A673 (cell line): ENCODE results near the gene CENPM.

Source experiments
- EZH2 ChIP-seq: fragments of 200-600 bp; sonication (generic); IDR thresholded peaks from 2 replicates; pipeline ENCODE4 v1.6.1; 2017; ENCODE audit warnings: borderline replicate concordance, low read depth, mild to moderate bottlenecking, mixed read lengths, antibody characterized with exemption, low read length; ENCODE audit not compliant: poor library complexity, severe bottlenecking
- TF ChIP-seq, protein P1 (sequence below): fragments of 300-800, 200-600 bp; sonication (generic); conservative IDR thresholded peaks from 2 replicates; pipeline ENCODE4 v1.5.1; 2017; ENCODE audit warnings: low read depth, mild to moderate bottlenecking, antibody characterized with exemption, low read length, moderate library complexity, mixed read lengths

DNA sequence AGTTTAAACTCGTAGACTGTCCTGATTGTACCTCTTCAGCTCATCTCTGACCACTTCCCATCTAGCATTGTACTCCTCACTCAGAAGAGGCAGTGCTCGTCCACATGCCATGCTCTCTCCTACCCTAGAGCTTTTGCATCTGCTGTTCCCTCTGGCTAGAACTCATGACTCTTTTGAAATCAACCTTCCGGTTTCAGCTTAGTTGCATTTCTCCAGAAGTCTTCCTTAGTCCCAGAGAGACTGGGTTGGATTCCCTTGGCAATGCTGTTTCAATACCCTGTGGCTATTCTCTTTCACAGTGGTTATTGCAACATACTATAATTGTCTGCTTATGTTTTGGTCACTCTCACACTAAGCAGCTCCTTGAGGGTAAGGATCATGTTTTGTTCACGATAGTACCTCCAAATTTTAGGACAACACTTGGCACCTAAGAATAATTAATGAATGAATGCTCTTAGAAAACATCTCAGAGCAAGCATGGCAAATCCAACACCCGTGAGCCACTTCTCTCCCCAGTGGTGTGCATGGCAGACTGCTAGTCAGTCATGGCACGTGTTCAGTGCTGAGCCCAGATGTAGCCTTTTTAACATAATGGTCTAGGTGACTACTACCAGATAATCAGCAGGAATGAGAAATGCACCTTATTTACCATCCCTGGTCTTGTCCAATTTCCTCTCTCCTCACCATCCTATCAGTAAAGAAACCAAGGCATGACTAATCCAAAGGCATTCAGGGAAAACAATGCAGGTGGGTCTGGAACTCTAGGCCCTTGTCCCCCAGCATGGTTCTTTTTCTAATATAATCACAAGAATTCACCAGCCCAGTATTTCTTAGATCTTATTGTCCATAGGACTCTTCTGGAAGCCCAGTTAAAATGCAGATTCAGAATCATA, 36.8 kb upstream of the CENPM start:
- TF ChIP-seq, protein P1, sequence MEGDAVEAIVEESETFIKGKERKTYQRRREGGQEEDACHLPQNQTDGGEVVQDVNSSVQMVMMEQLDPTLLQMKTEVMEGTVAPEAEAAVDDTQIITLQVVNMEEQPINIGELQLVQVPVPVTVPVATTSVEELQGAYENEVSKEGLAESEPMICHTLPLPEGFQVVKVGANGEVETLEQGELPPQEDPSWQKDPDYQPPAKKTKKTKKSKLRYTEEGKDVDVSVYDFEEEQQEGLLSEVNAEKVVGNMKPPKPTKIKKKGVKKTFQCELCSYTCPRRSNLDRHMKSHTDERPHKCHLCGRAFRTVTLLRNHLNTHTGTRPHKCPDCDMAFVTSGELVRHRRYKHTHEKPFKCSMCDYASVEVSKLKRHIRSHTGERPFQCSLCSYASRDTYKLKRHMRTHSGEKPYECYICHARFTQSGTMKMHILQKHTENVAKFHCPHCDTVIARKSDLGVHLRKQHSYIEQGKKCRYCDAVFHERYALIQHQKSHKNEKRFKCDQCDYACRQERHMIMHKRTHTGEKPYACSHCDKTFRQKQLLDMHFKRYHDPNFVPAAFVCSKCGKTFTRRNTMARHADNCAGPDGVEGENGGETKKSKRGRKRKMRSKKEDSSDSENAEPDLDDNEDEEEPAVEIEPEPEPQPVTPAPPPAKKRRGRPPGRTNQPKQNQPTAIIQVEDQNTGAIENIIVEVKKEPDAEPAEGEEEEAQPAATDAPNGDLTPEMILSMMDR, result no peak
- TF ChIP-seq EZH2, result no peak
